GM12891 (cell line): ENCODE results near the gene PGD.

Experiments
- POLR2A ChIP-seq: IDR thresholded peaks from 2 replicates; pipeline ENCODE4 v1.6.1; 2011; ENCODE audit warnings: low read depth, low read length, control low read depth
- POLR2AphosphoS5 ChIP-seq: IDR thresholded peaks from 2 replicates; pipeline ENCODE4 v1.6.1; 2011; ENCODE audit warnings: low read depth, low read length, control low read depth
- POU2F2 ChIP-seq: IDR thresholded peaks from 2 replicates; pipeline ENCODE4 v1.6.1; 2011; ENCODE audit warnings: low read depth, mild to moderate bottlenecking, control low read depth, low read length, moderate library complexity
- TAF1 ChIP-seq: IDR thresholded peaks from 2 replicates; pipeline ENCODE4 v1.6.1; 2011; ENCODE audit warnings: low read depth, low read length, control low read depth

- TF ChIP-seq POLR2AphosphoS5 (no peak), TAF1 (no peak), POLR2A (no peak), POU2F2 (no peak)
These were observed 38.8 kb upstream of the PGD start for GRCh38 chr1:10360045-10360444.
